Measurements from ENCODE around the gene NADSYN1.

Gene NADSYN1

DNA sequence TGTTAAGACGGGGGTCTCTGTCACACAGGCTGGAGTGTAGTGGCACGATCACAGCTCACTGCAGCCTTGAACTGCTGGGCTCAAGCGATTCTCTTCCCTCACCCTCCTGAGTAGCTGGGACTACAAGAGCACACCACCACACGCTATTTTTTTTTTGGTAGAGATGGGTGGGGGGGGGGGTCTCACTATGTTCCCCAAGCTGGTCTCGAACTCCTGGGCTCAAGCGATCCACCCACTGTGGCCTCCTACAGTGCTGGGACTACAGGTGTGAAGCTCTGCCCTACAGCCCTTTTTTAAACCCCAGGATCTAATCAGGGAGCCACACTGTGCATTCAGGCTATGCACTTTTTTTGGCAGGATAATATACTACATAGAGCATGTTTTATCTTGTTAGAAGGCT is 3.4 kb upstream of the NADSYN1 start:
- peak overlapping the region; percentile 92 to 96 for H3K4me3 ChIP-seq (replicated peaks in 1 of 2; ENCODE audit: low read depth in 2 of 2, low read length in 2 of 2)
- no peak for DNase-seq (ENCODE audit: low read depth in 2 of 2)
- TF ChIP-seq, protein P1, sequence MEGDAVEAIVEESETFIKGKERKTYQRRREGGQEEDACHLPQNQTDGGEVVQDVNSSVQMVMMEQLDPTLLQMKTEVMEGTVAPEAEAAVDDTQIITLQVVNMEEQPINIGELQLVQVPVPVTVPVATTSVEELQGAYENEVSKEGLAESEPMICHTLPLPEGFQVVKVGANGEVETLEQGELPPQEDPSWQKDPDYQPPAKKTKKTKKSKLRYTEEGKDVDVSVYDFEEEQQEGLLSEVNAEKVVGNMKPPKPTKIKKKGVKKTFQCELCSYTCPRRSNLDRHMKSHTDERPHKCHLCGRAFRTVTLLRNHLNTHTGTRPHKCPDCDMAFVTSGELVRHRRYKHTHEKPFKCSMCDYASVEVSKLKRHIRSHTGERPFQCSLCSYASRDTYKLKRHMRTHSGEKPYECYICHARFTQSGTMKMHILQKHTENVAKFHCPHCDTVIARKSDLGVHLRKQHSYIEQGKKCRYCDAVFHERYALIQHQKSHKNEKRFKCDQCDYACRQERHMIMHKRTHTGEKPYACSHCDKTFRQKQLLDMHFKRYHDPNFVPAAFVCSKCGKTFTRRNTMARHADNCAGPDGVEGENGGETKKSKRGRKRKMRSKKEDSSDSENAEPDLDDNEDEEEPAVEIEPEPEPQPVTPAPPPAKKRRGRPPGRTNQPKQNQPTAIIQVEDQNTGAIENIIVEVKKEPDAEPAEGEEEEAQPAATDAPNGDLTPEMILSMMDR (IDR thresholded peaks at IDR 0.05; ENCODE audit: low read depth, low read length) = no peak

DNA sequence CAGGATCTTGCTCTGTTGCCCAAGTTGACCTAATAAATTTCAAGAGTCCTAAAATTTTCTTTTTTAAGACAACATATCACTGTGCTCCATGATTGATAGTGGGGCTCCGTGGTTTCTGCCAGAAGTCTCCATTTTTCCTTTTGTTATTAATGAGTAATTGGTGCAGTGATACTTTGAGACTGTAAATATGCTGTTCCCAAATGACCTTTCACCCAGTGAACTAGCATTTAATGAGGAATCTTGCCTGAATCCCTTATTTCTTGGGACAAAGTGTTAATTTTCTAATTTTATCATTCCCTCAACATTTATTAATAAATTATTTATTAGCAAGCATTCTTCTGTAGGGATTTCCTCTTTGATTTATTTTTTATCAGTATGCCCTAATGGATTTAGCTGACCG is 2.5 kb upstream of the NADSYN1 start:
- TF ChIP-seq, protein P1 (IDR thresholded peaks at IDR 0.05; ENCODE audit: low read depth, low read length) = no peak
- no peak for DNase-seq (ENCODE audit: low read depth in 2 of 2)
- no peak overlapping the region for H3K4me3 ChIP-seq (replicated peaks in 1 of 2; ENCODE audit: low read depth in 2 of 2, low read length in 2 of 2)

DNA sequence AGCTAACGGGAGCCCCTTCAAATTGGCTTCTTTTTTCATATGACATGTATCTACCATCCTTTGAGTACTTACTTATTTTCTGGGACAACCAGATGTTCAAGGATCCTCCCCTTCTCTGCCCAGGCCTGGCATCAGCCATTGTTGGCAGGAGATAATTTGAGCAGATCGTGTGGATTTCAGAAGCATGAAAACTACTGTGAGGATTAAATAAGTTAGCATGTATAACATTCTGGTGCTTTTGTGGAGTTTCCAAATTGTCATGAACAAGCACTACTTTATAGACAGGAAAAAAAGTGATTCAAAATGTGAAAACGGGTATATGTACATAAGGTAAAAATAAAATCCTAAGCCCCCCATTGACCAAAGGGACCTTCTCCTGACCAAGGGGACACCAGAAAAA is 2.1 kb upstream of the NADSYN1 start:
- H3K4me3 ChIP-seq (replicated peaks in 1 of 2; ENCODE audit: low read depth in 2 of 2, low read length in 2 of 2) = no peak overlapping the region
- DNase-seq (ENCODE audit: low read depth in 2 of 2) = no peak
- TF ChIP-seq, protein P1 (IDR thresholded peaks at IDR 0.05; ENCODE audit: low read depth, low read length) = no peak

DNA sequence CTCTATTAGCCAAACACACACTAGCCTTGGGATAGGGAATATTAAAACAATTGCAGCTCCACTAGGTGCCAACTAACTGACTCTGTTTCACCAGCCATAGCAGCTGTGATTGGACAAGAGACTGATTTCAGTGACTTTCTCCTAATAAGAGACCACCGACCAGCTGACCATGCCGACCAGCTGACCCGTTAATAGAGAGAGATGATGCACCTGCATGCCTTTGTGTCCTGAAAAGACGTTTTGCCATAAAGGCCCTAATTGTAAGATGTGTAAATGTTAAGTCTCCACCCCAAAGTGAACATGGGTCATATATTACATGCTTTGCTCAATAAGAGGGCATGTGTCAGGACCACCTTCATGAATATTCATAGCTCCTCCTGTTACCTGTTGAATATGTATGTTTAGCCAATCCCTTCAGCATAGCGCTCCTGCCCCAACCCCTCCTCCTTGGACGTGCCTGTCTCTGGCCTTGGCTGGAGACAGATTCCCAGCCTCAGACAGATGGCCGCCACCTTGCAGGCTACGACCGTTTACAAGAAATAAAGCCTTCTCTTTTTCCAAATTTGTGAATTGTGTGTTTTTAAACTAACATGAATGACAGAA is 1.3 kb upstream of the NADSYN1 start:
- no peak overlapping the region for H3K4me3 ChIP-seq (replicated peaks in 1 of 2; ENCODE audit: low read depth in 2 of 2, low read length in 2 of 2)
- DNase-seq (ENCODE audit: low read depth in 2 of 2) = no peak
- TF ChIP-seq, protein P1 (IDR thresholded peaks at IDR 0.05; ENCODE audit: low read depth, low read length) = no peak

DNA sequence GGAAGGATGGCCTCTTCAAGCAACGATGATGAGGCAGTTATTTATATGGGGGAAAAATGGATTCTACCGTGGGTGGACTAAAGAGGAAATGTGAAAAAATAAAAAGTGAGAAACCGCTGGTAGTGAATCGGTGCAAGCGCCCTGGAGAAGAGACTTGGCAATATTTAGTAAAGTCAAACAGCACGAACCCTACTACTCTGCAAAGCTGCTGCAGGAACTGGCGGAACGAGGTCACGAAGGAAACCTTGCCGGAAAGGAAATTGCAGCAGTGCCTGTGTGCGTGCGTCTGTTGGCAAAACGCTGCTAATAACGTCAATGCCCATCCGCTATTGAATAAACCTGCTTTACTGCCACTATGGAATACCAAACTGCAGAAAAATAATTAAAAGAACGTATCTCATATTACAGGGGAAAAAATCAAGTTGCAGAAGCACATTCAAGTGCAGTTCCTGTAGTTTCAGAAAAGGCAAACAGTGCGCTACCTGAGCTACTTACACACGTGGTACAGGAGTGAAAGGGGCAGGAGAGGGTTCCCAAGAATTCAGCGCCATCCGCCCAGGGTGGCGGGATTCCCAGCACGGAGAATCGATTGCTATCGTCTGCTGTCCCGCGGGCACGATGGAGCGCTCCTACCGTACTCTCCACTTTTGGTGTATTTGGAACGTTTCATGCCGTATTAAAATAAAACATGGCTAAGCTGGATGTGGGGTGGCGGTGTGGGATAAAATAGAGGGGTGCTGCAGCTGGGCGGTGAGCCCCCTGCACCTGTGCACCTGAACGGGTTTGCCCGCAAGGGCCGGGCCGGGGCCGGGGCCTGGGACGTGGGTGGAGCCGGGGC is 585 bp upstream of the NADSYN1 start:
- TF ChIP-seq, protein P1 (IDR thresholded peaks at IDR 0.05; ENCODE audit: low read depth, low read length) = no peak
- H3K4me3 ChIP-seq (replicated peaks in 1 of 2; ENCODE audit: low read depth in 2 of 2, low read length in 2 of 2) = peak overlapping the region; percentile 60 to 62
- DNase-seq (ENCODE audit: low read depth in 2 of 2) = peak; percentile 63 to 72

DNA sequence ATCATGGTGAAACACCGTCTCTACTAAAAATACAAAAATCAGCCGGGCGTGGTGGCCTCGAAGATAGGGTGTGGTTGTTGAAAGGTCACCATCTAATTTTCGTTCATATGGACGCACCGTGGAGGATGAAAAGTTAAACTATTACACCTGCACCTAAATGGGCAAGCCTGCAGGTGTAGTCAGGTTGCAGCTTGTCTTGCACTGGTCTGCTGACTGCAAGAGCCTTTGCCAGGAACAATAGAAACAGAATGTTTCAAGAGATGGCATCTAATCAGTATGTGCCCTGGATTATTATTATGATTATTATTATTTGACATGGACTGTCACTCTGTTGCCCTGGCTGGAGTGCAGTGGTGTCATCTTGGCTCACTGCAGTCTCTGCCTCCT is 908 bp downstream of the NADSYN1 start:
- peak overlapping the region; percentile 92 to 93 for H3K4me3 ChIP-seq (replicated peaks in 1 of 2; ENCODE audit: low read depth in 2 of 2, low read length in 2 of 2)
- TF ChIP-seq, protein P1 (IDR thresholded peaks at IDR 0.05; ENCODE audit: low read depth, low read length) = no peak
- no peak for DNase-seq (ENCODE audit: low read depth in 2 of 2)

Measured in cardiac fibroblast (primary cell).